GM12874 (cell line): ENCODE data around the gene PTPN20.

ENCODE experiments used
- TF ChIP-seq, protein P1 (sequence below): IDR thresholded peaks from 2 replicates; pipeline ENCODE4 v1.5.1; 2011; ENCODE audit warnings: low read depth, mild to moderate bottlenecking, control low read depth, low read length, moderate library complexity; ENCODE audit not compliant: insufficient read depth

PTPN20 gene

DNA sequence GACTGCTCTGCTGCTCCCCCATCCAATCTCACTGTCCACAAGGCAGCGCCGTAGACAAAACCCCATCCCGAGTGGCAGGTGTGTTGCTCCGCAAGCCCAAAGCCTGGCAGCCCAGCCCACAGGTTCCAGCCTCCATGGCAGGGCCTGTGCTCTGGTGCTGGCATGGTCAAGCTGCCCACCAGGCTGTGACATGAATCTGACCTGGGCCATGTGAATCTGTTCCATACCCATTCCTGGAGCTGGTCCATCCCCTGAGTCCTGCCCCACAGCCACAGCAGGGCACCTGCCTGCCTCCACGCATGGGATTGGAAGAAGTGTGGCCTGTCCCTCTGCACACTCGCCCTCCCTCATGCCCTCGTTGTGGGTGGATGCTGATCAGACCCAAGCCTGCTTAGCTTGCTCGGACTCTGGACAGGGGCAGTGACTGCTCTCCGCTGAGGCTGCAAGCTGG is 128.8 kb downstream of the PTPN20 start:
- TF ChIP-seq, protein P1, sequence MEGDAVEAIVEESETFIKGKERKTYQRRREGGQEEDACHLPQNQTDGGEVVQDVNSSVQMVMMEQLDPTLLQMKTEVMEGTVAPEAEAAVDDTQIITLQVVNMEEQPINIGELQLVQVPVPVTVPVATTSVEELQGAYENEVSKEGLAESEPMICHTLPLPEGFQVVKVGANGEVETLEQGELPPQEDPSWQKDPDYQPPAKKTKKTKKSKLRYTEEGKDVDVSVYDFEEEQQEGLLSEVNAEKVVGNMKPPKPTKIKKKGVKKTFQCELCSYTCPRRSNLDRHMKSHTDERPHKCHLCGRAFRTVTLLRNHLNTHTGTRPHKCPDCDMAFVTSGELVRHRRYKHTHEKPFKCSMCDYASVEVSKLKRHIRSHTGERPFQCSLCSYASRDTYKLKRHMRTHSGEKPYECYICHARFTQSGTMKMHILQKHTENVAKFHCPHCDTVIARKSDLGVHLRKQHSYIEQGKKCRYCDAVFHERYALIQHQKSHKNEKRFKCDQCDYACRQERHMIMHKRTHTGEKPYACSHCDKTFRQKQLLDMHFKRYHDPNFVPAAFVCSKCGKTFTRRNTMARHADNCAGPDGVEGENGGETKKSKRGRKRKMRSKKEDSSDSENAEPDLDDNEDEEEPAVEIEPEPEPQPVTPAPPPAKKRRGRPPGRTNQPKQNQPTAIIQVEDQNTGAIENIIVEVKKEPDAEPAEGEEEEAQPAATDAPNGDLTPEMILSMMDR: no peak

DNA sequence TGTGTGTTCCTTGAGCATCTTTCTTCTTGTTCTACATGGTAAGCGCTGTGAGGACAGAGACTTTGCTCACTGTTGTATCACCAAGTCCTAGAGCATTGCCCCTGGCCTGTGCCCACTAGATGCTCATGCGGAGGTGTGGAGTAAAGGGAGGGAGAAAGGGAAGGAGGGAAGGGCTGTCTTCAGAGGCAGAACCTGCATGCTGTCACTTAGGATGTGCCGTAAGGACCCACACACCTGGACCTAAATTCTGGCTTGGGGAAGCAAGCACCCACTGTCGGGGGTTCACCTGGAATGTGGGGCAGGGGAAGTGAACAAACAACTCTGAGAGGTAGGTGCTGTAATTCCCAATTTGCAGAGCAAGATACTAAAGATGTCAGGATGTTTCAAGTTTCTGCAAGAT is 129.5 kb downstream of the PTPN20 start:
- TF ChIP-seq, protein P1: no peak

DNA sequence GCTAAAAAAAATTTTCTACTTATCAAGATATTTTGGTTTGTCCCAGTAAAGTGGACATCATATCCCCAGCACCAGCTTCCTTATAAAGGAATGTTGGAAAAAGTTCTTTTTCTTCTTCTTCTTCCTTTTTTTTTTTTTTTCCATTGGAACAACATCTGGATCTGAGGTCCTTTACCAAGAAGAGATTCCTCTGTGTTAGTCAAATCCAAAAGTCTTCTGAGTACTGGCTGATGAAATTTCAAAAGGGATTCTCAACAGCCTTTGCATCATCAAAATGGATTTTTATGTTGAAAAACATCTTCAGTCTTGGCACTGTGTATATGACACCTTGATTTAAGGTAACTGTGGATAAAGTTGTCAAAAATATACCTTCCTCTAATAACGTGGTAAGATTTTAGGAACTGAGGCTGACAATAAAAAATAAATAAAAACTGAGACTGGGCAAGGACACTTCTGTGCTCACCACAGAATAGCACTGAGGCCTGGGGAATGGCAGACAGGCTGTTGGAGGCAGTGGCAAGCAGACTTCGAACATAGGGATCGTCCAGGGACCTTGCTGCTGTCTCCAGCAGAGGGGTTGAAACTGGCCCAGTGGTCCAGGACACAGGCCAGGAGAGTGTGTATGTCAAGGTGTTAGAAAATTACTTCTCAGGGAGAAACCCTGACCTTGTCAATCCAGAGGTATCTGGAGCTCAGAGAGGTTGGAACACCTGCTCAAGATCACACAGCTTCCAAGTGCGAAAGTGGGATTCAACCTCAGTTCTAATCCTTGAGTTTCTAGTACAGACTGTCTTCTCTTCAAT is 130.4 kb downstream of the PTPN20 start:
- TF ChIP-seq, protein P1: no peak

DNA sequence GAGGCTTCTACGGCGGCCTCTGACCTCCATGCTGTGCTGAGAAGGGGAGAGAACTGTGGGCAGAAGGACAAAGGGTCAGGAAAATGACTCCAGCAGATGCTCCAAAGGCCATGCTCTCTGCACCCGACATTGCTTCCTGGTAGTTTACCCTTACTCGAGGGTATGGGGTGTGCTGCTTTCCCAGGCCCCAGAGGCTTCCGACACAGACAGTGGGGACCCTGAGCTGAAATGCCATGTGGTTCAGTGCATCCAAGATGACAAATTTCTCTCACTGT is 130.9 kb downstream of the PTPN20 start:
- TF ChIP-seq, protein P1: no peak

DNA sequence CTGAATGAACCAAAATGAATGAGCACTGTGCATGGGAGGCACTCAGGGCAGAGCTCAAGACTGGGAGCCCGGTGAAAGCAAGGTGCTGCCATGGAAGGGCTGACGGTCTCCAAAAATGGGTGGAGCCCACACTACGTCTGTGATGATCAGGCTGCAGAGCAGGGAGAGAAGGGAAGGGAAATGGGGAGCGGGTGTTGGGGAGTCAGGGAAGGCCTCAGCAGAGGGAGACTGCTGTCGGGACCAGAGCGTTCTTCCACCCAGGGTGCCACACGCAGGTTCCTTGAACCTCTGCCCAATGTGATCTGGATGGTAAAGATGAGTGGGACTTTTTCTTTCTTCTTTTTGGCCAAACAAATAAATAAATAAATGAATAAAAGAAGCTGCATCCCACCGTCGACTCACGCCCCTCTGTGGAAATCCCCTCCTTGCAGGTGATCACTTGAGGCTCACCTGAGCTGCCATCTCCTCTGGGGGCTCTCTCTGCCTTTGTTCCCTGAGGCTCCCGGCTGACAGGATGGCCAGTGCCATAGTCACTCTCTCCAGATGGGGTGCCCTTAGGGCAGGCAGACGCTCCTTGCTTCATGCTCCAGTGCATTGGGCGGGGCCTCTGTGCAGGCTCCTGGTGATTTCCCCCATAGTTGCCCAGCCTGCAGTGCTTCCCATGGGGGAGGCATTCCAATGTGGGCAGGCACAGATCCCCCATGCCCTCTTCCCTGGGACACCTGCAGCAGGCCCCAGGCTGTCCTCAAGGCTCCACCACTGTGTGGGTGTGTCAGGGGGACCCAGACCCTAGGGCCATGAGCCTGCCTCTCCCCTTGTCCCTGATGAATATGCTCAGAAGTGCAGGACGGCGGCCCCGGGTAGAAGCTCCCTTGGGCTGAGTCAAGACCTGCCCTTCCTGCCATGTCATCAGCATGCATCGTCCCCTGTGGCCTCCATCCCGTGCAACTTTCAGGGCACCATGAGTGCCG is 131.8 kb downstream of the PTPN20 start:
- TF ChIP-seq, protein P1: no peak

DNA sequence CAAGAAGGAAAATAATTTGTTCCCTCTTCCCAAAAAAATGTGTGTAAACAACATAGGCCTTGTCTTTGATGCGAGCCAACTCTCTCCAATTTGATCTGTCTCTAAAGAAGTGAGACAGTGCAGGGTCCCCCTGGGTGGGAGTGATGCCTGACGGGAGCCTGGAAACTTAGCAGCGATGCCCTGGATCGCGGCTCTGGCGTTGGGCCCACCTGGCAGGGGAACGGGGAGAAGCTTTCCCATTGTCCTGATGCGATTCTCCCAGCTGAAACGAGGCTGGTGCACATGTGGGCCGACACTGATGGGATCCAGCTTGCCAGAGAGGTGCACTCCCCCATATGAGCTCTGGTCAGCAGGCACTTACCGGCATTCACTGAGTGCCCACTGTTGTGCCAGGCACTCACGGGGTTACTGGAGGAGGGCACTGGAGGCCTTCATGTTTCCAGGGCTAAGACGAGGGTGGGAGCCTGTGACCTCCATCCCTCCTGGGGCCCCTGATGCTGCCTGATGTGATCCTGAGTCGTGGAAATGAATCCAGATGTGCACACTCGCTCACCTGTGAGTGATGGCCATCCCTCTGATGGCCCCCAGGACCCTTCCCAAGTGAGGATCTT is 132.8 kb downstream of the PTPN20 start:
- TF ChIP-seq, protein P1: no peak

DNA sequence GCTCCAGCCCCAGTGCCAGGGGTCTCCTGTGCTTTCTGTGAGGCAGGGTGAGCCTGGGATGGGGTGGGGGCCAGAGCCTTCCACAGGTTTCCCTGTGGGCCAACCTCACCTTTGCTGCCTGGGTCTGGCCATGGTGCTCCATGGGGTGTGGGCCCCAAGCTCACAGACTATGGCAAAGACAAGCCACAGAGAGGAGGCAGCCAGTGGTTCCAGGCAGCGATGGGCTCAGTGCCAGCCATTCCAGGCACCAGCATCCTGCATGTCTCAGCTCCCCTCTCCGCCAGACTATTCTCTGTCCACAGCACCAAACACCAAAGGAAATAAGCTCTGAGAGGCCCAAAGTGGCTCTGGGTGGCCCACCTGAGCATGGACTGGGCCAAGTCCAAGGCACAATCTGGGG is 133.5 kb downstream of the PTPN20 start:
- TF ChIP-seq, protein P1: no peak
